Activated CD8-positive, alpha-beta memory T cell treated with anti-CD3 and anti-CD28 coated beads for 24 hours (primary cell): ENCODE measurements around the gene HOXD1.

Source experiments
- DNase-seq: peaks from one replicate; pipeline ENCODE4 v3.0.0-alpha.2; 2020

HOXD1 gene

GRCh38 chr2:176167398-176167797, 21.1 kb upstream of the HOXD1 start:
- no peak for DNase-seq

DNA sequence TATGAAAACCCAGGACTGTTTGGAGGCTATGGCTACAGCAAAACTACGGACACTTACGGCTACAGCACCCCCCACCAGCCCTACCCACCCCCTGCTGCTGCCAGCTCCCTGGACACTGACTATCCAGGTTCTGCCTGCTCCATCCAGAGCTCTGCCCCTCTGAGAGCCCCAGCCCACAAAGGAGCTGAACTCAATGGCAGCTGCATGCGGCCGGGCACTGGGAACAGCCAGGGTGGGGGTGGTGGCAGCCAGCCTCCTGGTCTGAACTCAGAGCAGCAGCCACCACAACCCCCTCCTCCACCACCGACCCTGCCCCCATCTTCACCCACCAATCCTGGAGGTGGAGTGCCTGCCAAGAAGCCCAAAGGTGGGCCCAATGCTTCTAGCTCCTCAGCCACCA, 19.3 kb upstream of the HOXD1 start:
- no peak for DNase-seq

DNA sequence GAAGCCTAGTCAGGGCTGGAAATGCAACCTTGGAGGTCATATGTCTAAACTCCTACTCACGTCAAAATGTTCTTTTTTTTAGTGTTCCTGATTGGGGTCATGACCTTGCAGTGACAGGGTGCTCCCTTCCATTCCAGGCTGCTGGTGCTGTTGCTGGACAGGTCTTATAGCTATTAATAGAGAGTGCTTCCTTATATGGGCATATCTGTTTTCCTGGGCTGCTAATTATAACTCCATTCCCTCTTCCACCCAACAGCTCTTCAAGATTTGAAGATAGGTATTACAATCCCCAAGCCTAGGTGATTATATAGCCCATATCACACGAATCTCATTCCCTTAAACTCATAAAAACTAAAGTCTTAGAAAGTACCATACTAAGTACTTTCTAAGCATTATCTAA, 18.8 kb upstream of the HOXD1 start:
- DNase-seq, result no peak

- DNase-seq, result no peak
Observed at GRCh38 chr2:176170602-176171305, 17.7 kb upstream of the HOXD1 start.

- DNase-seq, result no peak
Observed at GRCh38 chr2:176171351-176172006, 17.0 kb upstream of the HOXD1 start.

DNA sequence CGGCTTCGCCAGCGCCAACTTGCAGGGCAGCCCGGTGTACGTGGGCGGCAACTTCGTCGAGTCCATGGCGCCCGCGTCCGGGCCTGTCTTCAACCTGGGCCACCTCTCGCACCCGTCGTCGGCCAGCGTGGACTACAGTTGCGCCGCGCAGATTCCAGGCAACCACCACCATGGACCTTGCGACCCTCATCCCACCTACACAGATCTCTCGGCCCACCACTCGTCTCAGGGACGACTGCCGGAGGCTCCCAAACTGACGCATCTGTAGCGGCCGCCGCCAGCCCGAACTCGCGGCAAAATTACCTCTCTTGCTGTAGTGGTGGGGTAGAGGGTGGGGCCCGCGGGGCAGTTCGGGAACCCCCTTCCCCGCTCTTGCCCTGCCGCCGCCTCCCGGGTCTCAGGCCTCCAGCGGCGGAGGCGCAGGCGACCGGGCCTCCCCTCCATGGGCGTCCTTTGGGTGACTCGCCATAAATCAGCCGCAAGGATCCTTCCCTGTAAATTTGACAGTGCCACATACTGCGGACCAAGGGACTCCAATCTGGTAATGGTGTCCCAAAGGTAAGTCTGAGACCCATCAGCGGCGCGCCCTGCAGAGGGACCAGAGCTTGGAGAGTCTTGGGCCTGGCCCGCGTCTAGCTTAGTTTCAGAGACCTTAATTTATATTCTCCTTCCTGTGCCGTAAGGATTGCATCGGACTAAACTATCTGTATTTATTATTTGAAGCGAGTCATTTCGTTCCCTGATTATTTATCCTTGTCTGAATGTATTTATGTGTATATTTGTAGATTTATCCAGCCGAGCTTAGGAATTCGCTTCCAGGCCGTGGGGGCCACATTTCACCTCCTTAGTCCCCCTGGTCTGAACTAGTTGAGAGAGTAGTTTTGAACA, 16.2 kb upstream of the HOXD1 start:
- DNase-seq, result no peak

DNA sequence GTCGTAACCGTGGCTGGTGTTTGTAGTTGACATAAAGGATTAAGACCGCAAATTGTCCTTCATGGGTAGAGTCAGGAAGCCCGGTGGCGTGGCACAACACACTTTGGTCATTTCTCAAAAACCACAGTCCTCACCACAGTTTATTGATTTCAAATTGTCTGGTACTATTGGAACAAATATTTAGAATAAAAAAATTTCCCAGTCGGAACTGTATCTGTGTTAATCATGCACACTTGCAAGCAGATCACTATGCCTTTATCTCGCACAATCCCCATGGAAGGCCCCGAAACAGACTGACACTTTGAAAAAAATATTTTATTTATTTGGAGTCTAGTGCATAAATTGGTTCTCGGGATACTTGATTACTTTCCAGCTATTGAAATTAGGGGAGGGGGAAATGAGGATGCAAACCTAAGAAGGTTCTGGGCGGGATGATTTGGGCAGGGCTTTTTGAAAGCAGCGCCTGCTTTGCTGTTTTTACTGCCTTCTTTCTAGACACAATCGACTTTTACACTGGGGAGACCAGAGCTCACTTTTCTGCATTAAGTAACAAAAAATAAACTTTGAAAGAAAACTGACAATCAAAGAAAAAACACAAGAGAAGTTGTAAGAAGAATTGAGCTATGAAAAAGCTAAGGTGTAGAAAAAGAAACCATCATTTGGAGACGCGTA, 15.4 kb upstream of the HOXD1 start:
- no peak for DNase-seq

DNA sequence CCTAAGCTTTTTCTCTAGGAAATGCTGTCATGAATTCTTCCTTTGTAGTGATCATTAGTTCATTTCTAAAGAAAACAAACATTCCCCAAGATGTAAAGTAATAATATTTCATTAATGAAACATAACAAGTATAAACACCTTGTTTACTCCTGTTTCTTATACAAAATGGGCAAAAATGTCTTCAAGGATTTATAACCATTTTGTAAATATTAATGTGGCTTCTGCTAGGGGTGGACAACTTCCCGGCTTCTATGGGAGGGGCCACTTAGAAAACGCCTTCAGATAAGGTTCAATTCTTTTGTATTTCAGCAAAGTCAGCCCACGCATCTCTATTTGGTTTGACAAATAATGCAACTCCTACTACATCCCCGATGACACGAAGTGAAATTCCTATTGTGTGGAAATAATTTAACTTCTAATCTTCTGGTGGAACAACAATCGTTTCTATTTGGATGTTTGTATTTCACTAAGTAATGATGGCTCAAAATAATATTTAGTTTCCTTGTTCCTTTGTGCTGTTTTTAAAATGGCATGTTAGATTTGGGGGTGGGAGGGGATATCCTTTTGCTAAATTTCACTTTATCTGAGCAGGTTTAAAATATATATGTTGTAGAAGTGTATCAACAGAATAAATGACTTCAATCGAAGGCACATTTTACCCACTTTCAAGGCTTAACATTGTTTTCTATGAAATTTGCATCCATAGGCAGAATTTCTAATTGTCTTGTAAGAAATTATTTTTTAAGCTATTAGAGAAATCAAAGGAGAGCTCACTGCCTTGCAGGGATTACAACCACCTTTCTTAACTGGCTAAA, 14.7 kb upstream of the HOXD1 start:
- DNase-seq, result no peak

DNA sequence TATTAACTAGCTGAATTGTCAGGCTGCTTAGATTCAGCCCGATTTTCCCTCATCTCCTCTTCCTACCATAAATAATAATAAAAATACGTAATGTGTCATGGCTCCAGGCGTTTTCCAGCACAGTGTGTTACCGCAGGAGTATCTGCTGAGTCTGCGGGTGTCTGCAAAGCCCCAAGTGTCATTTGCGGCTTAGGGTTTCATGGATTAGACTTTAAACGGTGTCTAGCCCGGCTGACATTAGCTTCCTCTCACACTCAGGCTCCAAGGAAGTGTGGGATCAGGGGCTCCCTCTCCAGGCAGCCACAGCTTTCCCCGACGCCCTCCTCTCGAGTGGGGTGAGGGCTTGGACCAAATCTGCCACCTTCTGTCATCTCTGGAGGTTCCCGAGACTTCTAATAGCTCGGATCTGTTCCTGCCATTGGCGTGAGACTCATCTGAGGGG, 14.1 kb upstream of the HOXD1 start:
- no peak for DNase-seq

DNA sequence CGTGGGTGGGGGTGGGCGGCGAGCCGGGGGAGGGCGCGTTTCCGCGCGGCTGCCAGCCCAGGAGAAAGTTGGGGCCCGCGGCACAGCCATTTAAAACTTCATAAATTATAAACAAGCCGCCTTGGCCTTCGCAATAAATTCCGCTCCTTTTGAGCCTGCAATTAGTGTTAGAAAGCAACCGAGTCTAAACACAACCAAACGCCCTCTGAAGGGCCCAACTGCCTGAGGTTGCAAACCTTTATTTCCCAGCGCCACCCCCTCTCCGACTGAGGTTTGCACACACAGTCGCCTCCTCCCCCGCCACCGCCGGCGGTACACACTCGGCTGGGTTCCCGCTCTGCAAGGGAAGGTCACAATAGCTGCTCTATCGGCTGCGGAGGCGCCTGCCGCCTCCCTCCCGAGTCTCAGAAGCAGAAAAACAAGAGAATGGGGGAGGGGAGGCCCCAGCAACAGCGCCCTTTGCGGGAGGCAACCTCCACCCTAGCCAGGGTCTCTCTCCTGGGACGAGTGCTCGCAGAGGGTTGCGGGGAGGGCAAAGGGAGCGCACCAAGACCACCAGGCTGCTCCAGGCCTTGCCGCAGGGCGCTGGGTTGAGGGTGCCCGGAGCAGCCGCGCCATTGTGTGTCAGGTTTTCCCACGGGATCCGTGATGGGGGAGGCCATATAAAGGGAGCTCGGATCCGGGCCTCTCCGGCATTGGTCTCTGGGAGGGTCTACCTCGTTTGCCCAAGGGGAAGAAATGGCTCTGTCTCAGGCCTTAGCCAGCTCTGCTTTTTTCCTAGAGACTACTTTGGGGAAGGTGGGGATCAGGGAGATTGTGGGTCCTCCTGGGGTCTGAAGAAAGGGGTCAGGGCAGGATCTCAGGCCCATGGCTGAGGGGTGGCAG, 13.4 kb upstream of the HOXD1 start:
- no peak for DNase-seq

GRCh38 chr2:176175709-176176607, 12.5 kb upstream of the HOXD1 start:
- no peak for DNase-seq

- no peak for DNase-seq
Observed at GRCh38 chr2:176177580-176178037, 10.9 kb upstream of the HOXD1 start.

DNA sequence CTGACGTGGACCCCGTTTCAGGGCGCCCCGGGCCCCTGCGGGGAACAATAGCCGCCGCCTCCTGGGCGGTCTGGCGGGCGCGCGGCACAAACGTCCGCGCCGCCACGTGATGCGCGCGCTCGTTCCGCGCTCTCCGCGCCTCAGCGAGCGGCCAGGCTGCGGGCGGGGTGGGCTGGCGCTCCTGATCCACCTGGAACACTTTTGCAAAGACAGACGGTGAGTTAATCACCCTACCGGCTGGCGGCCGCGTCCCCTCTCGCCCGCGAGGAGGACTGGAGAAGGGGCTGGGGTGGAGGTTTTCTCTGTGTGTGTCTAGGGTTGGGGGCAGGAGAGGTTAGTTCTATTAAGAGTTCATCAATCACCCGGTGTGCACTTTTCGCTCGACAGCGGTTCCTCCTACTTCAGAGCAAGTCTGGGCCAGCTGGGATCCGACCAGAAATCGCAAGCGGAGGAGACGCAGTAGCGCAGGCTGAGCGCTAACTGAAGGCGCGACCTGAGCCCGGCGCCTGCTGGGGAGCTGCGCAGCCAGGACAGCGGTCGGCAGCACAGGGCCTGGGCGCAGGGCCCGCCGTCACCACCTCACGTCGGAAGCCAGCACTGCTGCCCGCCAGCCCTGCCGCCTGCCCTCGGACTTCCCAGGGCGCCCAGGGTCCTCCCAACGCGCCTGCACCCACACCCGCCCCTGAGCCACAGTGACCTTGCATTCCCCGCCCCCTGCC, 10.3 kb upstream of the HOXD1 start:
- no peak for DNase-seq

- DNase-seq, result no peak
Observed at GRCh38 chr2:176178757-176179295, 9.6 kb upstream of the HOXD1 start.

DNA sequence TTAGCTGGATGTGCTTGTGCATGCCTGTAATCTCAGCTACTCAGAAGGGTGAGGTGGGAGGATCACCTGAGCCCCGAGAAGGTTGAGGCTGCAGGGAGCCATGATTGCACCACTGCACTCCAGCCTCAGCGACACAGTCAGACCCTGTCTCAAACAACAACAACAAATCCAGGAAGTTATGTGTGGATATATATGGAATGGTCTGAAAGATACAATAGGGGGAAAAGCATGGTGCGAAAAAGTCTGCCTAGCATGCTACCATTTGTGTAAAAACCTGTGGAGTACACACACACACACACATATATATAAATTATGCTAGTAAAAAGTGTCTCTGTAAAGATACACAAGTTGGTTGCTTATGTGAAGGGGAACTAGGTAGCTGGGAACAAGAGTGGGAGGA, 6.9 kb upstream of the HOXD1 start:
- no peak for DNase-seq

DNA sequence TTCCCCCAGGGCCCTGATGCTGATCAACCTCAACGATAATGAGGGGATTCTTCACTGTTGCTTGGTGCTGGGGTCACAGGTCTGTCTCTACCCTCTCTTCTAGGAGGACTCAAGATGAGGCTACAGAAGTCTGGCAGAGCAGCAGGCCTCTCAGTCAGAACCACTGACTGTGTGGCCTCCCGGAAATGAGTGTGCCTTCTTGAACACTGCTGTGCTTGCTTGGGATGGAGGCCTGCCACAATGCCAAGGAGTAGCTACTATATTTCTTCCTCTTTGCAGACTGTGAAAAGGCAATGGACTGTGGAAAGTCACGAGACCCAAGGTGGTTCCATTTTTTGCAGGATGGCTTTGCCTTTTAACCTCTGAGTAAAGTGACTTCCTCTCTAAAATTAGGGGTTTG, 5.8 kb upstream of the HOXD1 start:
- no peak for DNase-seq

GRCh38 chr2:176184749-176185148, 3.7 kb upstream of the HOXD1 start:
- no peak for DNase-seq

- no peak for DNase-seq
Observed at GRCh38 chr2:176186024-176186423, 2.4 kb upstream of the HOXD1 start.
